ENCODE results near the gene RMDN3. TPM values are rescaled to one million over a fixed set of nuclear protein-coding genes. Genes with fewer than 3 reads are reported as not detected.

RMDN3 gene
- total and polyA plus RNA-seq, 9 of the 15 experiments (the other 6 are each of a cell fraction or from before 2014, with no cell fraction given): 8.1 to 38.2 (median 25.9) TPM

DNA sequence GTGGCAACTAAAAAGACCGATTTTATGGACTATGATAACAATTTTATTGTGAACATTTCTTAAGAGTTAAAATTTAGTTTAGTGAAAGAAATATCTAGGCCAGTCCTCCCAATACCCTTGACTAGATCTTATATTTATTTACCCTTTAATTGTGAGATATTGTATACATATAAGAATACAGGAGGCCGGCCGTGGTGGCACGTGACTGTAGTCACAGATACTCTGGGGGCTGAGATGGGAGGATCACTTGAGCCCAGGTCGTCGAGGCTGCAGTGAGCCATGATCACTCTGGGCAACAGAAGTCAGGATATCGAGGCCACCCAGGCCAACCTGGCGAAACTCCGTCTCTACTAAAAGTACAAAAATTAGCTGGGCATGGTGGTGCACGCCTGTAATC, 756 bp upstream of the RMDN3 start:
- intact Hi-C loops (cut with micrococcal nuclease): loop anchor here (10.0 kb wide), 1 partner anchor 191 kb away; the partner anchor contains the start of genes CCDC32 and RPUSD2
- 35% methylated on average over 9 of the region's 10 CpGs for WGBS (ENCODE audit: insufficient coverage, low coverage, missing lambda C conversion rate)
- Histone ChIP-seq H3K27ac (ENCODE audit: extremely low read depth, low read depth, low read length) (peak overlapping the region; percentile 97), H3K4me3 (peak overlapping the region; percentile 99; the same call in 1 of the 2 replicates), H2AFZ (ENCODE audit: low read depth, low read length) (peak overlapping the region; percentile 90), H3K79me2 (ENCODE audit: control insufficient read depth, insufficient read depth, low read length) (peaks cover 42% of the 10 kb centered on the region), H3K36me3 (ENCODE audit: control insufficient read depth, insufficient read depth, low read length) (peaks cover 27% of the 10 kb centered on the region), H3K9ac (ENCODE audit: insufficient read depth in 1 of 2, low read depth in 2 of 2, low read length in 2 of 2) (peak overlapping the region; percentile 88 to 95), H3K9me1 (ENCODE audit: control insufficient read depth, insufficient read depth, low read length) (no peaks in the 10 kb centered on the region), H3K4me2 (ENCODE audit: insufficient read depth, low read length) (peak overlapping the region; percentile 83; the same call in 1 of the 2 replicates), H3K4me1 (replicated peaks in 1 of 2; ENCODE audit: control insufficient read depth in 2 of 2, insufficient read depth in 2 of 2, low read length in 2 of 2) (peaks cover 36 to 43% of the 10 kb centered on the region in 2 experiments), H3K27me3 (ENCODE audit: control insufficient read depth in 2 of 2, insufficient read depth in 2 of 2, low read length in 2 of 2) (no peaks in the 10 kb centered on the region), H3K9me3 (replicated peaks; ENCODE audit: control insufficient read depth, insufficient read depth, low read depth, low read length) (no peaks in the 10 kb centered on the region), H4K20me1 (replicated peaks; ENCODE audit: control insufficient read depth, insufficient read depth, low read length) (0 out of 2 replicates have a peak, but pooled peaks cover 4% of the 10 kb centered on the region)
- FAIRE-seq: no peak
- in situ Hi-C loops (cut with MboI): no loop called here
- ATAC-seq: no peak
- no TSS peak for BruUV-seq (replicated peaks)
- DNase-seq (ENCODE audit: extremely low read depth in 1 of 4, low spot score in 3 of 4): peak in 1 of 4 experiments; percentile 55
- POLR2A ChIA-PET: interaction anchor here (0.6 to 1.5 kb wide), 8 partner anchors 8 to 186 kb away, joined by 3 to 5 read pairs (median 3); partner anchors contain the start of gene VPS18
- CTCF ChIA-PET (ENCODE audit: low intra/inter-chr PET ratio): interaction anchor here (0.6 kb wide), 1 partner anchor 58 kb away, joined by 3 read pairs; no protein-coding TSS in a partner anchor
- TF ChIP-seq MEF2A (IDR thresholded peaks at IDR 0.05; ENCODE audit: control insufficient read depth, low read depth, low read length) (no peak), ZNF785 (CRISPR knock-in tag; IDR thresholded peaks at IDR 0.05) (no peak), TCF3 (CRISPR knock-in tag; IDR thresholded peaks at IDR 0.05) (no peak), KAT2B (IDR thresholded peaks at IDR 0.05; ENCODE audit: low read depth, low read length) (no peak), RAD51 (IDR thresholded peaks at IDR 0.05; ENCODE audit: borderline replicate concordance, low read depth) (peak; percentile 76), RNF2 (IDR thresholded peaks at IDR 0.05) (no peak), BHLHE40 (IDR thresholded peaks at IDR 0.05; ENCODE audit: low read length) (peak; percentile 79), L3MBTL2 (IDR thresholded peaks at IDR 0.05) (peak; percentile 11; the same call in 1 of the 2 replicates), KLF13 (tag; IDR thresholded peaks at IDR 0.05; ENCODE audit: borderline replicate concordance, low read depth) (no peak), CBFA2T3 (IDR thresholded peaks at IDR 0.05) (no peak), ZNF717 (CRISPR knock-in tag; IDR thresholded peaks at IDR 0.05) (no peak), MYC (IDR thresholded peaks at IDR 0.05; ENCODE audit: low read depth, low read length) (0 out of 2 replicates have a peak, but pooled peaks have one; percentile 16), MYC (CRISPR knock-in tag; IDR thresholded peaks at IDR 0.05; ENCODE audit: borderline replicate concordance, low read depth) (no peak), USF2 (CRISPR knock-in tag; IDR thresholded peaks at IDR 0.05) (peak; percentile 75), TOE1 (IDR thresholded peaks at IDR 0.05; ENCODE audit: borderline replicate concordance) (peak; percentile 43; the same call in 1 of the 2 replicates), TOE1 (CRISPR knock-in tag; IDR thresholded peaks at IDR 0.05; ENCODE audit: borderline replicate concordance, low read depth) (no peak)
- TF ChIP-seq, protein P1, sequence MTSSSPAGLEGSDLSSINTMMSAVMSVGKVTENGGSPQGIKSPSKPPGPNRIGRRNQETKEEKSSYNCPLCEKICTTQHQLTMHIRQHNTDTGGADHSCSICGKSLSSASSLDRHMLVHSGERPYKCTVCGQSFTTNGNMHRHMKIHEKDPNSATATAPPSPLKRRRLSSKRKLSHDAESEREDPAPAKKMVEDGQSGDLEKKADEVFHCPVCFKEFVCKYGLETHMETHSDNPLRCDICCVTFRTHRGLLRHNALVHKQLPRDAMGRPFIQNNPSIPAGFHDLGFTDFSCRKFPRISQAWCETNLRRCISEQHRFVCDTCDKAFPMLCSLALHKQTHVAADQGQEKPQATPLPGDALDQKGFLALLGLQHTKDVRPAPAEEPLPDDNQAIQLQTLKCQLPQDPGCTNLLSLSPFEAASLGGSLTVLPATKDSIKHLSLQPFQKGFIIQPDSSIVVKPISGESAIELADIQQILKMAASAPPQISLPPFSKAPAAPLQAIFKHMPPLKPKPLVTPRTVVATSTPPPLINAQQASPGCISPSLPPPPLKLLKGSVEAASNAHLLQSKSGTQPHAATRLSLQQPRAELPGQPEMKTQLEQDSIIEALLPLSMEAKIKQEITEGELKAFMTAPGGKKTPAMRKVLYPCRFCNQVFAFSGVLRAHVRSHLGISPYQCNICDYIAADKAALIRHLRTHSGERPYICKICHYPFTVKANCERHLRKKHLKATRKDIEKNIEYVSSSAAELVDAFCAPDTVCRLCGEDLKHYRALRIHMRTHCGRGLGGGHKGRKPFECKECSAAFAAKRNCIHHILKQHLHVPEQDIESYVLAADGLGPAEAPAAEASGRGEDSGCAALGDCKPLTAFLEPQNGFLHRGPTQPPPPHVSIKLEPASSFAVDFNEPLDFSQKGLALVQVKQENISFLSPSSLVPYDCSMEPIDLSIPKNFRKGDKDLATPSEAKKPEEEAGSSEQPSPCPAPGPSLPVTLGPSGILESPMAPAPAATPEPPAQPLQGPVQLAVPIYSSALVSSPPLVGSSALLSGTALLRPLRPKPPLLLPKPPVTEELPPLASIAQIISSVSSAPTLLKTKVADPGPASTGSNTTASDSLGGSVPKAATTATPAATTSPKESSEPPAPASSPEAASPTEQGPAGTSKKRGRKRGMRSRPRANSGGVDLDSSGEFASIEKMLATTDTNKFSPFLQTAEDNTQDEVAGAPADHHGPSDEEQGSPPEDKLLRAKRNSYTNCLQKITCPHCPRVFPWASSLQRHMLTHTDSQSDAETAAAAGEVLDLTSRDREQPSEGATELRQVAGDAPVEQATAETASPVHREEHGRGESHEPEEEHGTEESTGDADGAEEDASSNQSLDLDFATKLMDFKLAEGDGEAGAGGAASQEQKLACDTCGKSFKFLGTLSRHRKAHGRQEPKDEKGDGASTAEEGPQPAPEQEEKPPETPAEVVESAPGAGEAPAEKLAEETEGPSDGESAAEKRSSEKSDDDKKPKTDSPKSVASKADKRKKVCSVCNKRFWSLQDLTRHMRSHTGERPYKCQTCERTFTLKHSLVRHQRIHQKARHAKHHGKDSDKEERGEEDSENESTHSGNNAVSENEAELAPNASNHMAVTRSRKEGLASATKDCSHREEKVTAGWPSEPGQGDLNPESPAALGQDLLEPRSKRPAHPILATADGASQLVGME (CRISPR knock-in tag; IDR thresholded peaks at IDR 0.05): no peak

All from K562 (cell line).